HL-60 (cell line): Measurements from ENCODE around the gene LRRK1.

ENCODE experiments used
- POLR2AphosphoS5 ChIP-seq: IDR thresholded peaks from 2 replicates; pipeline ENCODE4 v1.6.1; 2012; ENCODE audit warnings: low read depth
- TF ChIP-seq, protein P1 (sequence below): IDR thresholded peaks from one replicate; pipeline ENCODE4 v1.5.1; 2011; ENCODE audit warnings: low read length, control low read depth, inconsistent platforms; ENCODE audit not compliant: insufficient read depth

DNA sequence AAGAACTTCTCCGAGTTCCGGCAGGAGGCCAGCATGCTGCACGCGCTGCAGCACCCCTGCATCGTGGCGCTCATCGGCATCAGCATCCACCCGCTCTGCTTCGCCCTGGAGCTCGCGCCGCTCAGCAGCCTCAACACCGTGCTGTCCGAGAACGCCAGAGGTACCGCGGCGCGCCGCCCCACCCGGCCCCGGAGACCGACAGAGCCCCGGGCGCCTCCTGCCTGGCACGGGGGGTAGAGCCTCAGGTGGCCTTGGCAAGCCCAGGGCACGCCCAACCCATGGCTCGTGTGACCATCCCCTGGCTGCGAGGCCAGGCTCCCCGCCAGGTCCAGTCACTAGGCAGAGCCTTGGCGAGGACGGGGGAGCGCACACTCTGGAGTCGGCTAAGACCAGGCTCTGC, 134.1 kb downstream of the LRRK1 start:
- TF ChIP-seq, protein P1, sequence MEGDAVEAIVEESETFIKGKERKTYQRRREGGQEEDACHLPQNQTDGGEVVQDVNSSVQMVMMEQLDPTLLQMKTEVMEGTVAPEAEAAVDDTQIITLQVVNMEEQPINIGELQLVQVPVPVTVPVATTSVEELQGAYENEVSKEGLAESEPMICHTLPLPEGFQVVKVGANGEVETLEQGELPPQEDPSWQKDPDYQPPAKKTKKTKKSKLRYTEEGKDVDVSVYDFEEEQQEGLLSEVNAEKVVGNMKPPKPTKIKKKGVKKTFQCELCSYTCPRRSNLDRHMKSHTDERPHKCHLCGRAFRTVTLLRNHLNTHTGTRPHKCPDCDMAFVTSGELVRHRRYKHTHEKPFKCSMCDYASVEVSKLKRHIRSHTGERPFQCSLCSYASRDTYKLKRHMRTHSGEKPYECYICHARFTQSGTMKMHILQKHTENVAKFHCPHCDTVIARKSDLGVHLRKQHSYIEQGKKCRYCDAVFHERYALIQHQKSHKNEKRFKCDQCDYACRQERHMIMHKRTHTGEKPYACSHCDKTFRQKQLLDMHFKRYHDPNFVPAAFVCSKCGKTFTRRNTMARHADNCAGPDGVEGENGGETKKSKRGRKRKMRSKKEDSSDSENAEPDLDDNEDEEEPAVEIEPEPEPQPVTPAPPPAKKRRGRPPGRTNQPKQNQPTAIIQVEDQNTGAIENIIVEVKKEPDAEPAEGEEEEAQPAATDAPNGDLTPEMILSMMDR = no peak
- TF ChIP-seq POLR2AphosphoS5 = no peak
